ENCODE results near the gene SVIL. TPM values are rescaled to one million over a fixed set of nuclear protein-coding genes. Genes with fewer than 3 reads are reported as not detected.
"Not testable (repeated sequence)": the region's sequence is repeated elsewhere in the genome, so short reads cannot be mapped to it uniquely, and the experiment has no call there.

The SVIL gene
- total RNA-seq, 1 donor, result 12.4 TPM

- DNase-seq (ENCODE audit: low read depth in 2 of 3, low spot score in 2 of 3), result no peak
Observed at GRCh38 chr10:29472301-29473086, 162.3 kb downstream of the SVIL start.

- no peak for DNase-seq (ENCODE audit: low read depth in 2 of 3, low spot score in 2 of 3)
Observed at GRCh38 chr10:29471544-29471859, 163.3 kb downstream of the SVIL start.

DNA sequence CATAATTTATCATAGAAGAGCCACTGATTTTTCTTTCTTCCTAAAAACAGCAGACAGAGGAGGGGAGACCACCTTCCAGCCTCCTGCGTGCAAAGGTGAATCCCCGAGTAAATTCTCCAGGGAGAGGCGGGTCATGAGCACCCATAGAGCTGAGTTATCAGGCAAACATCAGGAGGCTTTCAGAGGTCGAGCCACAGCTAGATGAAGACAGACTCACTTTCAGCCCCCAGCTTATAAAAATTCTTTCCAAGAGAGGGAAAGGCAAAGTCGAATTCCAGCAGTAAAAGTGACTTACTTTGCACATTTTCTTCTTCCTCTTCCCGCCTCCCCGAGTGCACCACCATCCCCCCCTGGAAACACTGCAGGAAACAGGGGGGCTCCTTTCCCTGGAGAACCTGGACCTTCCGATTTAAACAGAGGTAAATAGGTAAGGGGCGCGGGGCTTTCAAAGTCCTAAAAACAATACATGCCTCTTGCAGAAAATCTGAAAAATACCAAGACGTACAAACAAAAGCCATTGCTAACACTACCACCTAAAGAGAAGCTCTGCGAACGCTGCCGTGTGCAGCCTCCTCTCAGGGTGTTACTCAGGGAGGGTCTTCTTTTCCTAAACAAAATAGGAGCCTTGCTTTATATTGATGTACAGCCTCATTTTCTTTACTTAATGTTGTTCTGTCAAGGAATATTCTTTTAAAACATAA lies 163.8 kb downstream of the SVIL start:
- DNase-seq (ENCODE audit: low read depth in 2 of 3, low spot score in 2 of 3), result no peak

GRCh38 chr10:29470355-29470705 lies 164.4 kb downstream of the SVIL start:
- DNase-seq (ENCODE audit: low read depth in 2 of 3, low spot score in 2 of 3), result no peak

DNA sequence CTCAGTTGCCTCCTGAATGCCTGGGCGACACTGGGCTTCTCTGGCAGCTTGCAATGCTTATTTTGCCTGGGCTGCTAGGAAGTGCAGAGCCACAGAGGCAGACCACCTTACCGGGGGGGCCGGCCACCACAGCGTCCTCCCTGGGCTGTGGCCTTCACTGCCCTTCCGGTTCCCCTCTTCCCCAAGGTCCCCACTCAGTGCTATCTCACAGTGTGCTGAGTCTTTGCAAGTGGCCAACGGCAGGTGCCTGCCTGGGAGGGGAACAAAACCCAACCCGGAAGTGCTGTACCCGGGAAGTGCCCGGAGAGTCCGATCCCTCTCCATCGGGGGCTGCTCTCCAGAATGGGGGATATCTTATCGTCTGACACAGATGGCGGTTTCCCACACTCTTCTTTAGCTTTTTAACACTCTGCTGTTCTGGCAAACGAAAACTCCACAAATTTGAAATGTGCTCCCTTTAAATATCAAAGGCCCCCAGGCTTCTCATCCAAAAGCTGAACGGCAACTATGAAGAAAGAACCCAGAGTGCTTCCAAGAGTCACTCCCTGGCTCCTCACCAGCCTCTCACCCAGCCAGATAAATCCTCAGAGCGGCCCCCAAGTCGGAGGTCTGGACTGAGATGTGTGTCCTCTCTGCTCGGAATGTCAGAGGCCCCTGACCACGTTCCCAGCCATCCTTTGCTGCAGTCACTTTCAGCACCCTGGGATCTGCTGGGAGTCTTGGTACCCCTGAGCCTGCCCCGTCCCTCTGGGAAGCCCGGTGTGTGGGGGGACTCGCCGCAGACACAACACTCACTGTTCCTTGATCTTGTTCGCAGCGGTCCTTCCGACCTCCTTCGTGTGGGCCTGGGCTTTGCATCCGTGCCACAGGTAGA lies 165.1 kb downstream of the SVIL start:
- DNase-seq (ENCODE audit: low read depth in 2 of 3, low spot score in 2 of 3), result no peak

DNA sequence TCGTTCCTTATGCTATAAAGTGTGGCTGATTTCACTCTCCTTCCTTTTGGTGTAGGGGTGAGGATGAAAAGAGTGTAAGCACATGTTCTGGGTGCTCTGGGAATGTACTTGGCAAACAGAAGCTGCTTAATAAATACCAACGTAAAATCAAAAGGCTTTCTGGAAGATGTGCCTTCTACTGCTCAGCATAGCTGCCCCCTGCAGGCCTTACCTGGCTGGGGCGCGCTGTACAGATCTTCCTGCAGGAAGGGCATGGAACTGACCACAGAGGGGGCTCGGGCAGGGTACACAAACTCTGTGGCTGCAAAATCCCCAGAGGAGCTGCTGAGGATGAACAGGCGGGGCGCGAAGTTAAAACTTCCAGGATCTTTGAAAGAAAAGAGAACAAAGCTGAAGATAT lies 169.4 kb downstream of the SVIL start:
- no peak for DNase-seq (ENCODE audit: low read depth in 2 of 3, low spot score in 2 of 3)

DNA sequence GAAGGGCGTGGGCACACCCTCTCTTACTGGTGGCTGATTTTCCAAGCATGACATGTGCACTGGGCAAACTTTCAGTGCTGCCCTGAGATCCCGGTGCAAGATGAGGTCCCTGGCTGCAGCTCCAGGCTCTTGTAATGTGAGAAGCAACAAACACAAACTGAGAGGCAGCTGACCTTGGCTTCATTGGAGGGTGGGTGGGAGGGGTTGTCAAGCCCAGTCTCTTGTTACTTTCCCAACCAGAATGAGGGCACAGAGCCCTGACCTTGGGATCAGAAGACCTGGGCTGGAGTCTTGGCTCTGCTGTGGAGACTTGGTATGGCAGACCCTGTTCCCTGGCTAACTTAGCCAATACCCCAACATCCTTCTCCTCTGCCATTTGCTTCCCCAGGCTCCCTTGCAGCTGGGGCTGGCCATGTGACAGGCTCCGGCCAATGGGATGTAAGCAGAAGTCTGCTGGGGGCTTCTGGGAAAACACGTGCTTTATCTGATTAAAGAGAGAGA lies 170.1 kb downstream of the SVIL start:
- DNase-seq (ENCODE audit: low read depth in 2 of 3, low spot score in 2 of 3), result not testable (repeated sequence)

- no peak for DNase-seq (ENCODE audit: low read depth in 2 of 3, low spot score in 2 of 3)
Observed at GRCh38 chr10:29461042-29461441, 173.7 kb downstream of the SVIL start.

DNA sequence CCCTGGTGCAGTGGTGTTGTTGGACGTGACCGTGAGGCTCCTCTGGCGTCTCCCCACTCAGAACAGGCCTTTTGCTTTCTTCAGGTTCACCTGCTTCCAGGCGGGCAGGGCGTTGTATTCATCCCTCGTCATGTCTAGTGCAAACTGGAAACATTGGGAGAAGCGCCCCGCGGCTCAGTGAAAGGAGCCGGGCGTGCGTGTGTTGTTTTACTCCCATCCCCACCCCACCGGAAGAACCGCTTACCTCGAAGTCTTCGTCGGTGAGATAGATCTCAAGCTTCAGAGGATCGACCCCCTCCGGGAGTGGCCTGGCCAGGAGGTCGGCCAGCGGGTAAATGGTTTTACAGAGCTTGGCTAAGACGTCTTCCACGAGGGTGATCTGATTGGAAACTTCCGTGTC lies 176.6 kb downstream of the SVIL start:
- not testable (repeated sequence) for DNase-seq (ENCODE audit: low read depth in 2 of 3, low spot score in 2 of 3)

DNA sequence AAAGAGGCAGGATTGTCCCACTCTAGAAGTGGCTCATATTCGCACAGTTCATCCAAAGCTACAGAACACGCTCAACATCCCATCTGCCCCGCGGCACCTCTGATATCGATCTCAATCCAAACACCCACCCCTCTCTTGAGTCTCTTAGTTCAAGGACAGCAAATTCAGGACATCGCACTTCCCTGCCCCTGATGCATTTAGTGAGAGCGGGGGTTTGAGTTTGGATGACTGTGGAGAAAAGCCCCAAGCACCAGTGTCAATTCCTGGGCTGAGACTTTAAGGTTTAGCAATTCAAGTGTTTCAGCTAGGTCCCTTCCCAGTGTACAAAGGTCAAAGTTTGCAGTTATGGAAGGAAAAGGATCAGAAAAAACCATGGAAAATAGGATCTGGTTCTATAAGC lies 179.7 kb downstream of the SVIL start:
- no peak for DNase-seq (ENCODE audit: low read depth in 2 of 3, low spot score in 2 of 3)

DNA sequence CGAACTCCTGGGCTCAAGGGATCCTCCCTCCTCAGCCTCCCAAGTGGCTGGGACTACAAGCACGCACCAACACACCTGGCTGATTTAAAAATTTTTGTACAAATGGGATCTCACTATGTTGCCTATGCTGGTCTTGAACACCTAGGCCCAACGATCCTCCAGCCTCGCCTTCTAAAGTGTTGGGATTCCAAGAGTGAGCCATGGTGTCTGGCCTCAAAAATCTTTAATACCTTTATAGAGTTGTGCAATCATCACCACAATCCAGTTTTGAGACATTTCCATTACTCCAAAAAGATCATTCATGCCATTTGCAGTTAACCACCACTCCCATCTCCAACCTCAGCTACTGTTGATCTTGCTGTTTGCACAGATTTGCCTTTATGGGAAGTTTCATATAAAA lies 180.5 kb downstream of the SVIL start:
- DNase-seq (ENCODE audit: low read depth in 2 of 3, low spot score in 2 of 3), result no peak

DNA sequence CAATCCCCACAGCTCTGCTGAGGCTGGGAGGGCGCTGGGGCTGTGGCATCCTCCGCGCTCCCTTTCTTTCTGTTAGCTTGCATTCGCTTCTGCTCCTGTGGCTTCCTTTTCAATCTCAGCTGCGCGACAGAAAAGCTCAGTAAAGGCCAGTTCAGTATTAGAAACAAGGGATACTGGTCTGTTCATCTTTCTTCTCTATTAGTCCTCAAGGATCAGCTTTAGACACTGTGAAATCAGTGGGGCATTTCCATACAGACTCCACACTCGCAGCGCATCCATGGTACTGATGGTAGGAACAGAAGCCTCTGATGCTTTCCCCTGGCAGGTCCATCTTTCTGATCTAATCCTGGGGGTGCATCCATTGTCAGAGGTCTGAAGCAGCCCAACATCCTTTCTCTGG lies 182.2 kb downstream of the SVIL start:
- no peak for DNase-seq (ENCODE audit: low read depth in 2 of 3, low spot score in 2 of 3)

- DNase-seq (ENCODE audit: low read depth in 2 of 3, low spot score in 2 of 3), result no peak
Observed at GRCh38 chr10:29451946-29452345, 182.8 kb downstream of the SVIL start.

- no peak for DNase-seq (ENCODE audit: low read depth in 2 of 3, low spot score in 2 of 3)
Observed at GRCh38 chr10:29450405-29450804, 184.4 kb downstream of the SVIL start.

DNA sequence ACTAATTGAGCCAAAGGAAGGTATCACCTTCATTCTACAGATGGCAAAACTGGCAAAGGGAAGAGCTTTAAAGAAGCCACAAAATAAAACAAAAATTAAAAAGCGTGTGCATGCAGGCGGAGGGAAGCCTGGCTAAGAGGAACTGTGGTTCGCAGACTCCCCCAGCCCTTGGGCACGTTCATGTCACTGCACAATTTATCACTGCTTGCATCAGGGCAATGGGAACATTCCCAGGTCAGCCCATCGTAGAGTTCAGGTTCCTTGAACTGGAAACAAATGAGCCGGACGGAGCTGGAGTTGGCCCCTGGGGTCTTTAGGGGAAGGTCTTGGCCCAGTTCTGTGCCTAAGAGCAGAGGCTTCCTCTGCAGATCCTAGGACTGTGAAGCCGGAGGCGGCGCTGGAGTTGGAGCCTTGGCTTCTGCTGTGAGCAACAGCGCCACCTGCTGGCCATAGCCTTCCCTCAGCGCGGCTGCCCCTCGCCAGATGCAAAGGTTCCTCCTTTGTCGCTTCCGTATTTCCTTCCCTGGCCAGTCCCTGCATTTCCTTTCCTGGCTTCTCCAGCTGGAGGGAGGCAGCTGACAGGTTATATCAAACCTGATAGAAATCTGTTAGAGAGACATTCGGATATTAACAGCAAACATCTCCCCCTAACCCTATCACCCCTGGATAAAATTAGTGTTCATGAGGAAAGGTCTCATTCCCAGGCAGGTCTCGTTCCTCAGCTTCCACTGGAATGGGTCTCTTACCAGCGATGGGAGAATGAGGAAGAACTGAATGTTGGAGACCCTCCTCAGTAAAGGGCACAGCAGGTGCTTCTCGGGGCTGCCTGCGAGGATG lies 185.8 kb downstream of the SVIL start:
- DNase-seq (ENCODE audit: low read depth in 2 of 3, low spot score in 2 of 3), result peak; percentile 49 to 77 (median 67)

DNA sequence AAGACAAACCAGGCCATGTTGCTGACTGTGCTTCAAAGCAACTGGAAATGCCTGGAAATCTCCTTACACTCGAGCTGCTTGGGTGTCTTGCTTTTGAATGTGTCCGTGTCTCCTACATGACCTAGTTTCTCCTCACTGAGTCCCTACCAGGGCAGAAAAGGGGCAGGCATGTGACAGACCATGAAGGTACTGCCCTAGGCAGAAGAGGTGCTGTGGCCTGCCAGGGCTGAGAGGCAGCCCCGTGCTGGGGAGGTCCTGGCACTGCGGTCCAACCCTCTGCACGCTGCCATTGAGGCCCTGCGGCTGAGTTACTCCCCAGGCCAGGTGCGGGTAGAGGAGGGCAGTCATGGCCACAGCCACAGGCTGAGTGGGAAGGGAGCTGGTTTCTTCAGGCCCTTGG lies 186.6 kb downstream of the SVIL start:
- DNase-seq (ENCODE audit: low read depth in 2 of 3, low spot score in 2 of 3), result no peak

DNA sequence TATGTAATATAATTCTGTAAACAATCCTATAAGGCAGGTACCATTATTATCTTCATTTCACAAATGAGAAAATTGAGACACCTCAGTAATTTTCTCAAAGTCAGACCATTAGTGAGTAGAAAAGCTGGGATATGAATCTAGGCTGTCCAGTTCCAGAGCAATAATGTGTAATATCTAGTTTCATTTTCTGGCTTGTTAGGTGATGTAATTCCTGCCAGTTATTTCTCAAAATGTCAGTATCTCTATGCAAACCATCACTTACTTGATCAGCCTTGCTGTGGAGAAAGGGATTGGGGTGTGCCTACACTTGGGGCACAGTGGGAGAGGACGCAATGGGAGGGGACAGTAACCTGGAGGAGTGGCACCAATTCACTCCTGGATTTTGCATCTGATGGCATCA lies 188.4 kb downstream of the SVIL start:
- no peak for DNase-seq (ENCODE audit: low read depth in 2 of 3, low spot score in 2 of 3)

- no peak for DNase-seq (ENCODE audit: low read depth in 2 of 3, low spot score in 2 of 3)
Observed at GRCh38 chr10:29443745-29444523, 190.8 kb downstream of the SVIL start.

DNA sequence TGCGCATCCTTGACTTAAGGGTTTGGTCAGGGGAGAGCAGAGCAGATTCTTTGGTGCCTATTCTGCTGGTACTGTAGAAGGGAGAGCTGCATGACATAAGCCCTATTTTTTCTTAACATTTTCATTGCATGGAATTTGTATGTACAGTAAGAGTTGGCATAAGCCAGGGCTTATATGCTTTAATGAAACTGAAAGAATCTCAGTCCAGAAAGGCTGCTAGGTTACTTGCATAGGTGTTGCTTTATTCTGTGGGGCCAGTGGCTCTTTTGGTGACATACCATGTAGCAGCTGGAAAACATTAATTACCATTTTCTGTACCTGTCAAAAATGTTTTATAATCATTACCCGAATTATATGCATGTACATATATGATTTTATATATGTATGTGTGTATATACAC lies 193.8 kb downstream of the SVIL start:
- no peak for DNase-seq (ENCODE audit: low read depth in 2 of 3, low spot score in 2 of 3)

DNA sequence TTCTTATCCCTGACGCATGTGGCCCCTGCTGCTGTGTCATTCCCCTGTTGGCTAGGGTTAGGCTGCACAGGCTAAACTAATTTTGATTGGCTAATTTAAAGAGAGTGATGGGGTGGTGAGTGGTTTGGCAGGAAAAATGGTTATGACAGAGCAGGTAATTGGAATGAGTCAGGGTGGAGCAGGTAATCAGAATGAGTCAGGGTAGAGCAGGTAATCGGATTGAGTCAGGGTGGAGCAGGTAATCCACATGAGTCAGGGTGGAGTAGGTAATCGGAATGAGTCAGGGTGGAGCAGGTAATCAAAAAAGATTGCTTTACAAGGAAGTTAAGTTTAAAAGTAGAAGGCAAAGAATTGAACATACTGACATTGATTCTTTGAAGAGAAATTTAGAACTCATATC lies 195.8 kb downstream of the SVIL start:
- not testable (repeated sequence) for DNase-seq (ENCODE audit: low read depth in 2 of 3, low spot score in 2 of 3)

Data from hematopoietic multipotent progenitor cell (in vitro differentiated cells).